SU-DHL-6 (cell line): ENCODE data around the gene NKX2-4.

Source experiments
- EZH2phosphoT487 ChIP-seq: fragments of 200-600 bp; sonication (generic), shearing (Covaris generic); conservative IDR thresholded peaks from 2 replicates; pipeline ENCODE4 v1.6.1; 2018; ENCODE audit warnings: mild to moderate bottlenecking, antibody characterized with exemption, low read length, moderate library complexity, mixed read lengths
- TF ChIP-seq, protein P1 (sequence below): fragments of 200-600 bp; sonication (generic); IDR thresholded peaks from one replicate; pipeline ENCODE4 v1.5.1; 2017; ENCODE audit warnings: antibody characterized with exemption, mild to moderate bottlenecking, low read length, moderate library complexity; ENCODE audit not compliant: insufficient read depth, poor library complexity, severe bottlenecking

DNA sequence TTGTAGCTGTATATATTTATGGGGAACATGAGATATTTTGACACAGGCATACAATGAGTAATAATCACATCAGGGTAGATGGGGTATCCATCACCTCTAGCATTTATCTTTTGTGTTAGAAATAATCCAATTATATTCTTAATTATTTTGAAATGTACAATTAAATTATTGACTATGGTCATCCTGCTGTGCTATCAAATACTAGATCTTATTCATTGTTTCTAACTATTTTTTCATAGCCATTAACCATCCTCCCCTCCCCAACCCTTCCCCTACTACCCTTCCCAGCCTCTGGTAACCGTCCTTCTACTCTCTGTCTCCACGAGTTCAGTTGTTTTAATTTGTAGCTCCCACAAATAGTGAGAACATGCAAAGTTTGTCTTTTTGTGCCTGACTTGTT lies 28.5 kb downstream of the NKX2-4 start:
- TF ChIP-seq, protein P1, sequence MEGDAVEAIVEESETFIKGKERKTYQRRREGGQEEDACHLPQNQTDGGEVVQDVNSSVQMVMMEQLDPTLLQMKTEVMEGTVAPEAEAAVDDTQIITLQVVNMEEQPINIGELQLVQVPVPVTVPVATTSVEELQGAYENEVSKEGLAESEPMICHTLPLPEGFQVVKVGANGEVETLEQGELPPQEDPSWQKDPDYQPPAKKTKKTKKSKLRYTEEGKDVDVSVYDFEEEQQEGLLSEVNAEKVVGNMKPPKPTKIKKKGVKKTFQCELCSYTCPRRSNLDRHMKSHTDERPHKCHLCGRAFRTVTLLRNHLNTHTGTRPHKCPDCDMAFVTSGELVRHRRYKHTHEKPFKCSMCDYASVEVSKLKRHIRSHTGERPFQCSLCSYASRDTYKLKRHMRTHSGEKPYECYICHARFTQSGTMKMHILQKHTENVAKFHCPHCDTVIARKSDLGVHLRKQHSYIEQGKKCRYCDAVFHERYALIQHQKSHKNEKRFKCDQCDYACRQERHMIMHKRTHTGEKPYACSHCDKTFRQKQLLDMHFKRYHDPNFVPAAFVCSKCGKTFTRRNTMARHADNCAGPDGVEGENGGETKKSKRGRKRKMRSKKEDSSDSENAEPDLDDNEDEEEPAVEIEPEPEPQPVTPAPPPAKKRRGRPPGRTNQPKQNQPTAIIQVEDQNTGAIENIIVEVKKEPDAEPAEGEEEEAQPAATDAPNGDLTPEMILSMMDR: no peak
- no peak for TF ChIP-seq EZH2phosphoT487
